Left ventricle myocardium inferior (tissue), 1 donor: Measurements from ENCODE around the gene RAX. TPM values are rescaled to one million over a fixed set of nuclear protein-coding genes. Genes with fewer than 3 reads are reported as not detected.

Experiments used
- DNase-seq: peaks from one replicate; pipeline ENCODE4 v3.0.0-alpha.2; 2020
- H3K27ac ChIP-seq: fragments of 200-600 bp; replicated peaks from 2 replicates; pipeline ENCODE4 v1.8.0; 2021
- H3K27me3 ChIP-seq: fragments of 200-600 bp; 2 replicates; pipeline ENCODE4 v1.8.0; 2021; ENCODE audit warnings: low read depth
- H3K36me3 ChIP-seq: fragments of 200-600 bp; 2 replicates; pipeline ENCODE4 v1.8.0; 2021
- H3K4me1 ChIP-seq: fragments of 200-600 bp; 2 replicates; pipeline ENCODE4 v1.8.0; 2021
- H3K4me3 ChIP-seq: fragments of 200-600 bp; 2 replicates; pipeline ENCODE4 v1.8.0; 2021; ENCODE audit warnings: mild to moderate bottlenecking, moderate library complexity
- H3K9me3 ChIP-seq: fragments of 200-600 bp; replicated peaks from 2 replicates; pipeline ENCODE4 v1.8.0; 2021
- CTCF ChIP-seq: fragments of 200-600 bp; IDR thresholded peaks from 2 replicates; pipeline ENCODE4 v1.8.0; 2021; ENCODE audit warnings: antibody characterized with exemption, mild to moderate bottlenecking, borderline replicate concordance
- intact Hi-C: fragments of 100-400 bp; cut with micrococcal nuclease; formaldehyde crosslinking; loops from one replicate; pipeline ENCODE4 v1.11.0; 2022
- total RNA-seq: library from RNA; stranded (reverse); fragmentation: NEBNext Ultra II Directional; extraction: Animal tissue kit (Norgen Biotek cat#: 25700); gene quantifications from one replicate; pipeline ENCODE4 v1.2.1, GENCODE V29; 2021
- donor health status: DM: no; HTN: yes; CAD: no; lungs with severe emphysema.

RAX gene
- total RNA-seq, 1 donor from 2014 or later: not detected

GRCh38 chr18:59242906-59243305, 30.3 kb downstream of the RAX start:
- peaks cover 6% of the 10 kb centered on the region for H3K9me3 ChIP-seq
- no peak overlapping the region for H3K4me3 ChIP-seq
- no peak for TF ChIP-seq CTCF
- H3K36me3 ChIP-seq: no peaks in the 10 kb centered on the region
- no peak for DNase-seq
- intact Hi-C loops: no loop called here
- no peaks in the 10 kb centered on the region for H3K4me1 ChIP-seq
- H3K27ac ChIP-seq: no peak overlapping the region
- H3K27me3 ChIP-seq: peaks cover 49% of the 10 kb centered on the region

GRCh38 chr18:59239642-59240041, 33.6 kb downstream of the RAX start:
- Histone ChIP-seq H3K27me3 (peaks cover 21% of the 10 kb centered on the region), H3K4me3 (no peak overlapping the region), H3K27ac (no peak overlapping the region), H3K9me3 (peaks cover 6% of the 10 kb centered on the region), H3K36me3 (no peaks in the 10 kb centered on the region), H3K4me1 (no peaks in the 10 kb centered on the region)
- TF ChIP-seq CTCF: no peak
- DNase-seq: no peak
- intact Hi-C loops: no loop called here

- Histone ChIP-seq H3K27me3 (peaks cover 9% of the 10 kb centered on the region), H3K27ac (no peak overlapping the region), H3K9me3 (peaks cover 6% of the 10 kb centered on the region), H3K4me3 (no peak overlapping the region), H3K4me1 (no peaks in the 10 kb centered on the region), H3K36me3 (no peaks in the 10 kb centered on the region)
- DNase-seq: no peak
- intact Hi-C loops: no loop called here
- no peak for TF ChIP-seq CTCF
Observed at GRCh38 chr18:59238385-59238784, 34.9 kb downstream of the RAX start.

- Histone ChIP-seq H3K36me3 (no peaks in the 10 kb centered on the region), H3K4me1 (peaks cover 5% of the 10 kb centered on the region), H3K27ac (no peak overlapping the region), H3K4me3 (no peak overlapping the region), H3K9me3 (no peaks in the 10 kb centered on the region), H3K27me3 (no peaks in the 10 kb centered on the region)
- no peak for DNase-seq
- intact Hi-C loops: no loop called here
- TF ChIP-seq CTCF: no peak
Observed at GRCh38 chr18:59233017-59233410, 40.2 kb downstream of the RAX start.

GRCh38 chr18:59232309-59233016, 40.8 kb downstream of the RAX start:
- no peaks in the 10 kb centered on the region for H3K9me3 ChIP-seq
- H3K36me3 ChIP-seq: no peaks in the 10 kb centered on the region
- H3K4me1 ChIP-seq: peaks cover 5% of the 10 kb centered on the region
- intact Hi-C loops: no loop called here
- no peak overlapping the region for H3K27ac ChIP-seq
- no peak overlapping the region for H3K4me3 ChIP-seq
- no peak for DNase-seq
- no peaks in the 10 kb centered on the region for H3K27me3 ChIP-seq
- no peak for TF ChIP-seq CTCF
